KOPT-K1 (cell line): ENCODE data around the gene CPT1B.

Experiments used
- H3K27ac ChIP-seq: fragments of 200-600 bp; sonication (generic); 2 replicates; pipeline ENCODE4 v1.5.1; 2016; ENCODE audit warnings: antibody characterized with exemption, mild to moderate bottlenecking, low read depth, low read length; ENCODE audit not compliant: poor library complexity, severe bottlenecking
- H3K36me3 ChIP-seq: fragments of 200-600 bp; sonication (generic); 2 replicates; pipeline ENCODE4 v1.5.1; 2017; ENCODE audit warnings: antibody characterized with exemption, mild to moderate bottlenecking, low read length, moderate library complexity; ENCODE audit not compliant: insufficient read depth
- H3K9me3 ChIP-seq: fragments of 200-600 bp; sonication (generic); 2 replicates; pipeline ENCODE4 v1.5.1; 2017; ENCODE audit warnings: antibody characterized with exemption, low read length, mild to moderate bottlenecking; ENCODE audit not compliant: insufficient read depth, poor library complexity, severe bottlenecking

CPT1B gene

GRCh38 chr22:50573491-50574382 is 4.5 kb downstream of the CPT1B start:
- no peaks in the 10 kb centered on the region for H3K9me3 ChIP-seq
- H3K36me3 ChIP-seq = peaks cover 96% of the 10 kb centered on the region
- H3K27ac ChIP-seq = no peak overlapping the region

DNA sequence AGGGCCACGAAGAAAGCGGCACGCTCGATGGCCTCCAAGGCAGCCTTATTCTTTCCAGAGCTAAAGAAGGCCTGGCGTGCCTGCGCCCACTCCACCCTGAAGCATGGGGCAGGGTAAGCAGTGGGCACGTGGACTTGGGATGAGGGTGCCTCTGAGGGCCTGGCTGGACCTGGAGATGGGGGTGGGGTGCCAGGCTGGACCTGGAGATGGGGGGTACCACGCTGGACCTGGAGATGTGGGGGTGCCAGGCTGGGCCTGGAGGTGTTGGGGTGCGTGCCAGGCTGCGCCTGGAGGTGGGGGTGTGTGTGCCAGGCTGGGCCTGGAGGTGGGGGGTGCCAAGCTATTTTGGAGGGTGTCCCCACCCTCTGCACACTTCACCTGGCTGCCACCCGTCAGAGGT is 5.3 kb downstream of the CPT1B start:
- H3K36me3 ChIP-seq = peaks cover 96% of the 10 kb centered on the region
- H3K27ac ChIP-seq = no peak overlapping the region
- H3K9me3 ChIP-seq = no peaks in the 10 kb centered on the region

DNA sequence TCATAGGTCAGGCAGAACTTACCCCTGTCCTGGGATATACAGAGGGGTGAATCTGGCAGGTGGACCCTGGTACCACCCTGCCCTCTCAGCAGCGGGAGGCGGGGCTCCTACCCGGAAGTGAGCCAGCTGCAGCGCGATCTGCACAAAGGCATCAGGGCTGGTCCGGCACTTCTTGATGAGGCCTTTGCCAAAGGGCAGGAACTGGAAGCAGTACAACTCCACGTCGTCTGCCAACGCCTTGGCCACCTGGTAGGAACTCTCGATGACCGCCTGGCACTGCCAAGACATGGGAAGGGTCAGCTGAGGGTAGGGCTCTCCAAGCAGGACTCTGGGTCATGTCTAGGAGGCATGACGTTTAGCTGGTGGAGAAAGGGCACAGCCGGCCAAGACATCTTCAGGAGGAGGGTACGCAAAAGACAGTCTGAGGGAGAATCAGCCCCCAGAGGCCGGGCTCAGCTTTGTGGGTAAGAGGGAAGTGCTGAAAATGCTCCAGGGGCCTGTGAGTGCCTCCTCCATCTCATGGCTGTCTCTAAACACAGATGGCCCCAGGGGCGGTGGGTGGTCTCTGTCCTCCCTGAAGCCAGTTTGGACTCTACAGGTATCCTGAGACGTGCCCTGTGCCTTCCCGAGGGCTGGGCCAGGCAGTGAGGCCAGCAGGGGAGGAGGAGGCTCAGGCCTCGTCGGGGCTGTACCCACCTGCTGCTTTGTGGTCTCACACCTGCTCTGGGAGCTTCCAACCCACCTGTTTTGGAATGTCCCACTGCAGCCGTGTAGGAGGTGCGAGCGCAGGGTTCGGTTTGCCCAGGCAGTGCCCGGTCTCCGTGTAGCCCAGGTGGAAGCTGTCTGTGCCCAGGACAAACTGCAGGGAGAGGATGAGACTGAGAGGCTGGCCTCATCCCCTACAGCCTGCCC is 6.7 kb downstream of the CPT1B start:
- Histone ChIP-seq H3K9me3 (no peaks in the 10 kb centered on the region), H3K27ac (no peak overlapping the region), H3K36me3 (peaks cover 90% of the 10 kb centered on the region)

- Histone ChIP-seq H3K27ac (no peak overlapping the region), H3K9me3 (no peaks in the 10 kb centered on the region), H3K36me3 (peaks cover 83% of the 10 kb centered on the region)
Measured at GRCh38 chr22:50570861-50571260, 7.4 kb downstream of the CPT1B start.

DNA sequence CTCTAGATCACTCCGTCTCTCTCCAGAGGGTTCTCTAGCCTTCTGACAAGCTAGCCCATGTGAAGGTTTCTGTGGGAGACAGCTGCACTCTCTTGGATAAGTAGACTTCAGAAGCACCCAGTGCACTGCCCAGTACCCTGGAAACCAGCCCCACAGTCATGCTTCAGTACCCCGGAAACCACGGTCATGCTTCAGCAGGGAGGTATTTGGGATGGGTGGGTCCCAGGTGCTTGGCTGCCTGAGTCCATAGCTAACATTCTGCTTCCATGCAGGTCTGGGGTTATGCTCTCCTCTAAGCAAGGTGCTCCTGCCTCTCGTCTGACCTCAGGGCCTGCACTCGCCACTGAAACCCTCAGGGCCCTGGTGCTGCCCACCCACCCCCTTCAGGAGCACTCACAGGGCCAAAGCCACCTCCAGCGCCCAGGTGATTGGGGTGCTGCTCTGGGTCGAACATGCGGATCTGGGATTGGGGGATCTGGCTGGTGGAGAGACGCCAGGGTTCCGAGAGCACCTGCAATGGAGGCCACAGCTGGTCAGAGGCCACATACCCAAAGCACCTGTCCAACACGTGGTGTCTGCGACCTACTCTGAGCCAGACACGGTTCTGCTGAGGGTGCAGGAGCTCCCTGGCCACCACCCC is 8.2 kb downstream of the CPT1B start:
- Histone ChIP-seq H3K27ac (no peak overlapping the region), H3K36me3 (peaks cover 75% of the 10 kb centered on the region), H3K9me3 (no peaks in the 10 kb centered on the region)

DNA sequence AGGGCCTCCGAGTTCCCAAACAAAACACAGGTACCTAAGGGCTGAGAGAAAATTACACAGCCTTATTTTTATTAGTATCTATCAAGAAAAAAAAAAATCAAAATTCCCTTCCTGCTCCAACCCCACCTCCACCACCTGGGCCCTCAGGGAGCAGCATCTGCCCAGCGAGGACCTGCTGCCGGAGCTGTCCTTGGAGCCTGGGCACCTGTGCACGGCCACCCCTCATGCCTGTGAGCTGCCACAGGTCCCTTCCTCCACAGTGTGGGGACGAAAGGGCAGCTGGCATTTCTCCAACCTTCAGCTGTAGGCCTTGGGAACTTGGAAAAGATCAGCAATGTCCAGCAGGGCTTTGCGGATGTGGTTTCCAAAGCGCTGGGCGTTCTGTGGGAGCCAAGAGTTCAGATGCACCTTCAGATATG is 9.2 kb downstream of the CPT1B start:
- H3K27ac ChIP-seq = no peak overlapping the region
- H3K9me3 ChIP-seq = no peaks in the 10 kb centered on the region
- H3K36me3 ChIP-seq = peaks cover 67% of the 10 kb centered on the region

DNA sequence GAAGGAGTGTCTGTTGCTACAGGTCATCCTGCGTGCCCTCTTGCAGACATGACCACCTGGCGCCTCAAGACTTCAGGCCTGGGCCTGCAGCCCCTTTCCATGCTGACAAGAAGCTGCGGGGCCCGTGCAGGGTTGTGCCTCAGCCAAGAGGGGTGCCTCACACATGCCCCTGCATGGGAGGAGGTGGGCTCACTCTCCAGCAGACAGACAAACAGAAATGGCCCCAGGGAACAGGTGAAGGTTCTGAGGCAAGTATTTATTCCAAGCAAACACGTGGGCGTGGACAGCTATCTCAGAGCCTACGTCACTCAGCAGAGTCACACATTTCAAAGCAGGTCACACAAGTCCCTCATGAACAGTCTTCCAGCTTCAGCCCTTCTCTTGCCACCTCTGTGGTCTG is 9.6 kb downstream of the CPT1B start:
- Histone ChIP-seq H3K9me3 (no peaks in the 10 kb centered on the region), H3K36me3 (peaks cover 62% of the 10 kb centered on the region), H3K27ac (no peak overlapping the region)

- Histone ChIP-seq H3K27ac (no peak overlapping the region), H3K9me3 (no peaks in the 10 kb centered on the region), H3K36me3 (peaks cover 54% of the 10 kb centered on the region)
Measured at GRCh38 chr22:50567721-50568252, 10.4 kb downstream of the CPT1B start.

GRCh38 chr22:50564289-50564688 is 13.9 kb downstream of the CPT1B start:
- Histone ChIP-seq H3K9me3 (no peaks in the 10 kb centered on the region), H3K27ac (no peak overlapping the region), H3K36me3 (peaks cover 19% of the 10 kb centered on the region)

DNA sequence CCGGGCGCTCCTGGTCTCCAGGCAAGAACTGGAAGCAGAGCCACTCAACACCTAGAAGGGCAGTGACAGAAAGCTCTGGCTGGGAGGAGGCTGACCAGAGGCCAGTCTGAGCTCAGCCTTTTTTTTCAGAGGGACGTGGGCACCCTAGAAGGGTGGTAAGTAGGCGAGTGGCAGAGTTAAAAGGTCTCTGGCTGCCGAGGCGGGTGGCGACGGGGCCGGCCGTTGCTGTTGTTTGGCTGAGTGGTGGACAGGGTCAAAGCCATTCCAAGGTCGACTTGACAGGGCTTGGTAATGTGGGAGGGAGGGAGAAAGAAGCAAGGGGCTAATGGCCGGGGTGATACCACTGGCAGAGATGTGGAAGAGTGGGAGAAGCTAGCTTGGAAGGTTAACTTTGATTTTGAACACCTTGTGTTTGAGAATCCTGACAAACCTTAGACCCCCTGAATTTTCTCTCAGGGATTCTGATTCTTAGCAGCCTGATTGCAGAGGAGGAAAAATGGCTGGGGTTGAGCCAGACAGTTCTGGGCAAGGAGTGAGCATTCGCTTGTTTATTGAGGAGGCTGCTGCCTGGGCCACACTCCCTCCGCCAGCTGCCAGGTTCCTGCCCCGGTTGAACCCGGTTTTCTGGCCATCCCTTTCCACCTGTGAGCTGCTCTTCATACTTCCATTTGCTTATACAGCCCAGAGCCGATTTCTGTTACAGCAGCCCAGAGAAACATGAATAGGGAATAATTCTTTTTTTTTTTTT is 14.6 kb downstream of the CPT1B start:
- Histone ChIP-seq H3K27ac (no peak overlapping the region), H3K9me3 (no peaks in the 10 kb centered on the region), H3K36me3 (peaks cover 12% of the 10 kb centered on the region)

- Histone ChIP-seq H3K27ac (no peak within 1 kb of the TSS), H3K9me3 (no peaks in the 10 kb centered on the region), H3K36me3 (peaks cover 4% of the 10 kb centered on the region; the same call in 1 of the 2 replicates)
Measured at GRCh38 chr22:50562523-50563412, 15.5 kb downstream of the CPT1B start, which contains the start of gene SYCE3. SYCE3 (minus strand) TSS chr22:50562919; CDS start chr22:50556405, 6,514 bp downstream.

DNA sequence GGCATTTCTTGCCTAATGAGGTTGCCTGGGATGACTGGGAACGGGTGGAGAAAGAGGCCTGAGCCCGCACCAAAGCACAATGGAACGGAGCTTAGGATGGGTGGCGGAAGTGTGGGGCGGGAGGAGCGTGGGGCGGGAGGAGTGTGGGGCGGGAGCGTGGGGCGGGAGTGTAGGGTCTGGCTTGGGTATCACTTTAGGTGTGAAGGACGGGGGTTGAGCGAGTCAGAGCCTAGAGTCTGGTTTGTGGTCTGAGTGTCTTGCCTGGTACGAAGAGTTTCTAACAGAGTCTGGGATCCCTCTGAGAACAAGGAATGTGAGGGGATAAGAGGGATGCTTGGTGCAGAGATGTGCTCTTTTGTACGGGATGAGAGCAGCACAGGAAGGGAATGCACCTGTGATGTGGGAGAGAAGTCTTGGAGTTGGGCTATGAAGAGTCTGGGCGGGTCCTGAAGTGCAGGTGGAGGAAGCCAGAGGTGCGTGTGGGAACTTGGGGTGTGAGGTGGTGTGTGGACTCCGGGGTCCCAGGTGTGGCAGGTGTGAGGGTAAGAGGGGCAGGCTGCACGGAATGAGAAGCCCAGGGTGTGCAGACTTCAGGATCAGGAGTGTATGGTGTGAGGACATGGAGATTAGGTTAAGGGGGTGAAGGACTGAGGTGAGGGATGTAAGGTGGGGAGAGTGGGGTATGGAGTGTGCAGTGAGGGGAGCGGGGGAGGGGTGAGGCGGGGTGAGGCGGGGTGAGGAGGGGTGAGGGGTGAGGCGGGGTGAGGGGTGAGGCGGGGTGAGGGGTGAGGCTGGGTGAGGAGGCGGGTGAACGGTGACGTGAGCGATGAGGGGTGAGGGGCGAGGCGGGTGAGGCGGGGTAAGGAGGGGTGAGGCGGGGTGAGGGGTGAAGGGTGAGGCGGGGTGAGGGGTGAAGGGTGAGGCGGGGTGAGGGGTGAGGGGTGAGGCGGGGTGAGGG is 16.5 kb downstream of the CPT1B start:
- Histone ChIP-seq H3K27ac (no peak overlapping the region), H3K36me3 (no peaks in the 10 kb centered on the region), H3K9me3 (no peaks in the 10 kb centered on the region)
